Endodermal cell (in vitro differentiated cells): Measurements from ENCODE around the gene GPATCH1. TPM values are rescaled to one million over a fixed set of nuclear protein-coding genes. Genes with fewer than 3 reads are reported as not detected.
A peak's percentile ranks its signal among the peaks of the same experiment; 100 is the strongest.
"Not testable (repeated sequence)": the region's sequence is repeated elsewhere in the genome, so short reads cannot be mapped to it uniquely, and the experiment has no call there.

Experiments
- DNase-seq: peaks from one replicate; pipeline ENCODE4 v3.0.0-alpha.2; 2017
- H3K27ac ChIP-seq: 2 replicates; pipeline ENCODE4 v1.5.1; 2013; ENCODE audit warnings: mild to moderate bottlenecking, low read depth, low read length, moderate library complexity
- H3K27me3 ChIP-seq: 2 replicates; pipeline ENCODE4 v1.6.1; 2013; ENCODE audit warnings: mild to moderate bottlenecking, low read length, moderate library complexity; ENCODE audit not compliant: insufficient read depth, control insufficient read depth, poor library complexity, severe bottlenecking
- H3K36me3 ChIP-seq: 2 replicates; pipeline ENCODE4 v1.7.0; 2013; ENCODE audit warnings: mild to moderate bottlenecking, low read length, moderate library complexity; ENCODE audit not compliant: control insufficient read depth, insufficient read depth
- H3K4me1 ChIP-seq: one replicate; pipeline ENCODE4 v1.7.0; 2013; ENCODE audit warnings: low read length; ENCODE audit not compliant: control insufficient read depth, insufficient read depth
- H3K4me3 ChIP-seq: 2 replicates; pipeline ENCODE4 v1.5.1; 2013; ENCODE audit warnings: mild to moderate bottlenecking, low read length, moderate library complexity
- H3K9ac ChIP-seq: 2 replicates; pipeline ENCODE4 v1.6.1; 2013; ENCODE audit warnings: mild to moderate bottlenecking, low read length, moderate library complexity; ENCODE audit not compliant: poor library complexity, severe bottlenecking; ENCODE audit errors: extremely low read depth
- H3K9me3 ChIP-seq: 2 replicates; pipeline ENCODE4 v1.6.1; 2013; ENCODE audit warnings: mild to moderate bottlenecking, low read length, moderate library complexity; ENCODE audit not compliant: control insufficient read depth
- H3K27ac Mint-ChIP-seq: 2 replicates; pipeline ENCODE4 v1.8.0; 2020; ENCODE audit warnings: mixed read lengths
- H3K27me3 Mint-ChIP-seq: 2 replicates; pipeline ENCODE4 v1.8.0; 2021; ENCODE audit warnings: mild to moderate bottlenecking, mixed read lengths; ENCODE audit not compliant: insufficient read depth
- H3K36me3 Mint-ChIP-seq: 2 replicates; pipeline ENCODE4 v1.8.0; 2020; ENCODE audit warnings: low read depth, mixed read lengths
- H3K4me1 Mint-ChIP-seq: 2 replicates; pipeline ENCODE4 v1.8.0; 2020; ENCODE audit warnings: mixed read lengths
- H3K4me3 Mint-ChIP-seq: 2 replicates; pipeline ENCODE4 v1.8.0; 2020; ENCODE audit warnings: mild to moderate bottlenecking, moderate library complexity, mixed read lengths
- H3K9me3 Mint-ChIP-seq: 2 replicates; pipeline ENCODE4 v1.8.0; 2020; ENCODE audit warnings: mild to moderate bottlenecking, mixed read lengths
- WGBS, 2 experiments: methylation state at CpG; one replicate each; pipeline versions ENCODE4 v1.1.5 to v1.1.7; 2013; ENCODE audit warnings: missing lambda C conversion rate in 2 of 2, mixed read lengths in 1 of 2; ENCODE audit not compliant: insufficient coverage in 1 of 2, insufficient read length in 1 of 2; 5-methylcytosine and 5-hydroxymethylcytosine counted together
- total RNA-seq, 2 donors: library from RNA; stranded (reverse); fragmentation: NEBNext Ultra II Directional in 1 of 2; extraction: Animal tissue kit (Norgen Biotek cat#: 25700) in 1 of 2; gene quantifications; 2 replicates in 1 of 2; 3 replicates in 1 of 2; pipeline ENCODE4 v1.2.1, GENCODE V29; 2021
- TF ChIP-seq, protein P1 (sequence below): fragments of 200-600 bp; sonication (generic); conservative IDR thresholded peaks from 2 replicates; pipeline ENCODE4 v1.5.0; 2021; ENCODE audit warnings: antibody characterized with exemption, mild to moderate bottlenecking

The GPATCH1 gene
- total RNA-seq, 2 donors from 2014 or later = 10.1 to 11.2 TPM

DNA sequence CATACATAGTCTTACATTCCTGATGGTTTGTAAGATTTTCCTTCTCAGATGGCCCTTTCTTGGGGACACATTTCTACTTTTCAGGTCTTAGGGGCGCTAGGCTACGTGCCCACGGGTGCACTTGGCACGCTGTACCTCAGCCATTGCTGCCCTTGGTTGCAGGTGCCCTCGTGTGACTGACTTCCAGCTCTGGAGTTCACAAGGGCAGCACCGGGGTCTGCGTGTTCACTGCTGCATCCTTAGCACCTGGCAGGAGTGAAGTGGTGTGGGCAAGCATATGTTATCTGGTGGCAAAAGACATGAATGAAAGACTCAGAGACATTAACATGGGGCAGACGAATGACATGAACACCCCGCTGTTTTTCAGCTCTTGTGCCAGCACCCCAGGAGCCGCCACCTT is 37.7 kb downstream of the GPATCH1 start:
- H3K9me3 Mint-ChIP-seq = no peaks in the 10 kb centered on the region
- no peak overlapping the region for H3K27ac ChIP-seq
- H3K27ac Mint-ChIP-seq = no peak overlapping the region
- no peaks in the 10 kb centered on the region for H3K27me3 Mint-ChIP-seq
- 88 to 91% methylated on average over 8 to 10 of the region's 10 CpGs for WGBS, 2 experiments
- peaks cover 42% of the 10 kb centered on the region for H3K36me3 Mint-ChIP-seq
- H3K27me3 ChIP-seq = no peaks in the 10 kb centered on the region
- H3K4me3 Mint-ChIP-seq = no peak overlapping the region
- DNase-seq = no peak
- no peaks in the 10 kb centered on the region for H3K9me3 ChIP-seq
- H3K4me3 ChIP-seq = no peak overlapping the region
- no peak overlapping the region for H3K9ac ChIP-seq
- H3K4me1 ChIP-seq = no peaks in the 10 kb centered on the region
- peaks cover 41% of the 10 kb centered on the region for H3K36me3 ChIP-seq
- H3K4me1 Mint-ChIP-seq = no peaks in the 10 kb centered on the region
- TF ChIP-seq, protein P1, sequence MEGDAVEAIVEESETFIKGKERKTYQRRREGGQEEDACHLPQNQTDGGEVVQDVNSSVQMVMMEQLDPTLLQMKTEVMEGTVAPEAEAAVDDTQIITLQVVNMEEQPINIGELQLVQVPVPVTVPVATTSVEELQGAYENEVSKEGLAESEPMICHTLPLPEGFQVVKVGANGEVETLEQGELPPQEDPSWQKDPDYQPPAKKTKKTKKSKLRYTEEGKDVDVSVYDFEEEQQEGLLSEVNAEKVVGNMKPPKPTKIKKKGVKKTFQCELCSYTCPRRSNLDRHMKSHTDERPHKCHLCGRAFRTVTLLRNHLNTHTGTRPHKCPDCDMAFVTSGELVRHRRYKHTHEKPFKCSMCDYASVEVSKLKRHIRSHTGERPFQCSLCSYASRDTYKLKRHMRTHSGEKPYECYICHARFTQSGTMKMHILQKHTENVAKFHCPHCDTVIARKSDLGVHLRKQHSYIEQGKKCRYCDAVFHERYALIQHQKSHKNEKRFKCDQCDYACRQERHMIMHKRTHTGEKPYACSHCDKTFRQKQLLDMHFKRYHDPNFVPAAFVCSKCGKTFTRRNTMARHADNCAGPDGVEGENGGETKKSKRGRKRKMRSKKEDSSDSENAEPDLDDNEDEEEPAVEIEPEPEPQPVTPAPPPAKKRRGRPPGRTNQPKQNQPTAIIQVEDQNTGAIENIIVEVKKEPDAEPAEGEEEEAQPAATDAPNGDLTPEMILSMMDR = no peak

DNA sequence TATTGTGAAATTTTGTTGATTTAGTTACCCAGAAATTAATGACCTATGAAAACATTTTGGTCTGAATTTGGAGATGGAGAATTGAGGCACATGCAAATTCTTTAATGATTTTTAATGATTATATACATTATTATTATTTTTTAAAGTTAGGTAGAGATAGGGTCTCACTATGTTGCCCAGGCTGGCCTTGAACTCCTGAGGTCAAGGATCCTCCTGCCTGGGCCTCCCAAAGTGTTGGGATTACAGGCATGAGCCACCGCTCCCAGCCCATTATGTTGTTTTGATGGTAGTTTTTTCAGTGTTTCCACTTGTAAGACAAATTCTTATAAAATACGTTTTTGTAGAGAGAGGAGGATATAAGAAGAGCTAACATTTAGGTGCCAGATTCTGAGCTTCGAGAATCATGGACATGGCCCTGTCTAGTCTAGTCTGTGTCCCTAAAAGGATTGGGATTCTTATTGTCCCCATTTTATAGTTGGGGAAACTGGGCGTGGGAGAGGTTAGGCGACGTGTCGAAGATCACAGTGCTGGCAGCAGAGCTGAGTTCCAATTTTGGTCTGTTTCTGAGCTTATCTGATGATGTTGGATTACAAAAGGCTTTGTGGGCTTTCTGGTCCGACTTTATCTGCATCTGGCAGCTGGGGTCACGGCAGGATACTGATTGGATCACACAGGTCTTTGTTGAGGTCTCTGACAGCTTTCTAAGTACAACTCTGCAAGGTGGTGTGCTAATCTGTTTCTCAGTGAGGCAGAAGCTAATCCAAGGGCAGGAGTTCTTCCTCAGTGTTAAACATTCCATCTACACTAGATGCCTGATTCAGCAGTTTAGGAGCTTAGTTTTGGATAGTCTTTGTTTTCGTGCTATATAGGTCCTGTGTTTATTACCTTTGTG is 43.5 kb downstream of the GPATCH1 start:
- no peaks in the 10 kb centered on the region for H3K4me1 ChIP-seq
- Mint-ChIP-seq H3K9me3 (no peaks in the 10 kb centered on the region), H3K27me3 (no peaks in the 10 kb centered on the region), H3K27ac (peak overlapping the region; percentile 62), H3K4me3 (peak overlapping the region; percentile 16), H3K4me1 (peaks cover 6% of the 10 kb centered on the region), H3K36me3 (peaks cover 26% of the 10 kb centered on the region)
- H3K9me3 ChIP-seq = no peaks in the 10 kb centered on the region
- H3K27me3 ChIP-seq = no peaks in the 10 kb centered on the region
- peaks cover 26% of the 10 kb centered on the region for H3K36me3 ChIP-seq
- WGBS, 2 experiments = 72 to 92% methylated on average over 2 to 10 of the region's 10 CpGs
- H3K27ac ChIP-seq = peak overlapping the region; percentile 1
- H3K9ac ChIP-seq = no peak overlapping the region
- peak; percentile 82 for DNase-seq
- H3K4me3 ChIP-seq = no peak overlapping the region
- TF ChIP-seq, protein P1 = no peak

DNA sequence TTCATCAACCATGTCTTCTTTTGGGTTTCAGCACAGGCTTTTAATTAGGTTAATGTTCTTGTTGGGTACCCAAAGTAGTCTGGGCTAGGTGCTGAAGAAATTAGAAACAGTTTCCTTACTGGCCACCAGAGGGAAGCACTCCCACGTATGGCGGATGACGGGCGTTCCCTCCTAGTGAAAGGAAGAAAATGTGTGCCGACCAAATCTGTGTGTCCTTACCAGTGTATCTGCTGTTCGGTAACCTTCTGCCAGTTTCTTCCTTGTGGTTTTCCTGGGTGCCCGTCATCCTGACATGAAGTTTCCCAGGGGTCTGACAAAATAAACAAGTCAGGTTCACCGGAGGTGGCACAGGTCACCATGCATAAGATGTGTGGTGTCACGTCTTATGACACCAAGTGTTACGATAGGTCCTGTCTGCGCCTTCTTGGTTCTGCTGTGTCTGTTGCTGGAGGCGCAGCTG is 45.0 kb downstream of the GPATCH1 start:
- Mint-ChIP-seq H3K27ac (no peak overlapping the region), H3K9me3 (no peaks in the 10 kb centered on the region), H3K36me3 (peaks cover 38% of the 10 kb centered on the region), H3K4me1 (peaks cover 6% of the 10 kb centered on the region), H3K27me3 (no peaks in the 10 kb centered on the region), H3K4me3 (no peak overlapping the region)
- Histone ChIP-seq H3K9me3 (no peaks in the 10 kb centered on the region), H3K27me3 (no peaks in the 10 kb centered on the region), H3K36me3 (peaks cover 36% of the 10 kb centered on the region), H3K9ac (no peak overlapping the region), H3K4me3 (no peak overlapping the region), H3K27ac (no peak overlapping the region), H3K4me1 (no peaks in the 10 kb centered on the region)
- TF ChIP-seq, protein P1 = peak; percentile 88
- peak; percentile 79 for DNase-seq
- 53 to 60% methylated on average over 12 of the region's 12 CpGs for WGBS, 2 experiments

DNA sequence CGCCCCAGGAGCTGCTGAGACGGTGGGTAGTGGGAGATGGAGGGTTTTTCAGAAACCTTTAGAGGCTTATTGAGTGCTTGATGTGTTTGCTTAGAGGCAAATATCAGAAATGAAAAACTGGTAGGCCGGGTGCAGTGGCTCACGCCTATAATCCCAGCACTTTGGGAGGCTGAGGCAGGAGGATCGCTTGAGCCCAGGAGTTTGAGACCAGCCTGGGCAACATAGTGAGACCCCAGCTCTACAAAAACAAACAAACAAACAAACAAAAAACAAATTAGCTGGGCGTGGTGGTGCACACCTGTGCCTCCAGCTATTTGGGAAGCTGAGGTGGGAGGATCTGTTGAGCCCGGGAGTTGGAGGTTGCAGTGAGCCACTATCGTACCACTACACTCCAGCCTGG is 45.7 kb downstream of the GPATCH1 start:
- H3K27ac Mint-ChIP-seq, H3K27me3 ChIP-seq, H3K4me1 ChIP-seq, H3K27me3 Mint-ChIP-seq, H3K4me1 Mint-ChIP-seq, H3K4me3 ChIP-seq, H3K4me3 Mint-ChIP-seq, H3K9me3 Mint-ChIP-seq, H3K27ac ChIP-seq, H3K9ac ChIP-seq, DNase-seq, H3K9me3 ChIP-seq: not testable (repeated sequence)
- peaks cover 39% of the 10 kb centered on the region for H3K36me3 ChIP-seq
- H3K36me3 Mint-ChIP-seq = peaks cover 37% of the 10 kb centered on the region
- 83 to 95% methylated on average over 5 to 8 of the region's 8 CpGs for WGBS, 2 experiments
